ENCODE results near the gene RHOXF1.
"Not testable (repeated sequence)": the region's sequence is repeated elsewhere in the genome, so short reads cannot be mapped to it uniquely, and the experiment has no call there.

RHOXF1 gene, protein sequence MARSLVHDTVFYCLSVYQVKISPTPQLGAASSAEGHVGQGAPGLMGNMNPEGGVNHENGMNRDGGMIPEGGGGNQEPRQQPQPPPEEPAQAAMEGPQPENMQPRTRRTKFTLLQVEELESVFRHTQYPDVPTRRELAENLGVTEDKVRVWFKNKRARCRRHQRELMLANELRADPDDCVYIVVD

DNA sequence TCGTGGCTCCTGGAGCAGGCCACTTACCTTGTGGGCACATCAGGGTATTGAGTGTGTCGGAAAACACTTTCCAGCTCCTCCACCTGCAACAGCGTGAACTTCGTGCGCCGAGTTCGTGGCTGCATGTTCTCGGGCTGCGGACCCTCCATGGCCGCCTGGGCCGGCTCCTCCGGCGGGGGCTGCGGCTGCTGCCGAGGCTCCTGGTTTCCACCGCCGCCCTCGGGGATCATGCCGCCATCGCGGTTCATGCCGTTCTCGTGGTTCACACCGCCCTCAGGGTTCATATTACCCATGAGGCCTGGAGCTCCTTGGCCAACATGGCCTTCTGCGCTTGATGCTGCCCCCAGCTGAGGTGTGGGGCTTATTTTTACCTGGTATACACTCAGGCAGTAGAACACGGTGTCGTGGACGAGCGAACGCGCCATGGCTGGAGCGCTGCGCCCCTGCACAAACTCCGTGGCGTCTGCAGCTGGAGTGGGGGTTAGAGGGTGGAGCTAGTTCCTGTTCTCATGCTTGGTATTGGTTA, at the start of gene RHOXF1:
Gene RHOXF1 (minus strand): TSS at position 476 of the 526 bp plus-strand sequence. CDS start 51 bp downstream, at position 425.
- DNase-seq = no peak

DNA sequence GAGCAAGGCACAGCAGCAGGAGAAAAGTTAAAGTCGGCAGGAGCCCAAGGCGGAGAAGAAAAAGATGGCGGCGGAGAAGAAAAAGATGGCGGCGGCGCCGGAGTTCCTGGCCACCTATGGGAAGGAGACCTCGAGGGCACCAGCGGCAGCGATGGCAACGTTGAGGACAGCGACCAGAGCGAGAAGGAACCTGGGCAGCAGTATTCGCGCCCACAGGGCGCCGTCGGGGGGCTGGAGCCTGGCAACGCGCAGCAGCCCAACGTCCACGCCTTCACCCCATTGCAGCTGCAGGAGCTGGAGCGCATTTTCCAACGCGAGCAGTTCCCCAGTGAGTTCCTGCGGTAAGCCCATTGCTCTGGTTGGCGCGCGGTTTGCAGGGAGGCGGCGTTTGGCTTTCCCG, 43.4 kb upstream of the RHOXF1 start:
- not testable (repeated sequence) for DNase-seq

DNA sequence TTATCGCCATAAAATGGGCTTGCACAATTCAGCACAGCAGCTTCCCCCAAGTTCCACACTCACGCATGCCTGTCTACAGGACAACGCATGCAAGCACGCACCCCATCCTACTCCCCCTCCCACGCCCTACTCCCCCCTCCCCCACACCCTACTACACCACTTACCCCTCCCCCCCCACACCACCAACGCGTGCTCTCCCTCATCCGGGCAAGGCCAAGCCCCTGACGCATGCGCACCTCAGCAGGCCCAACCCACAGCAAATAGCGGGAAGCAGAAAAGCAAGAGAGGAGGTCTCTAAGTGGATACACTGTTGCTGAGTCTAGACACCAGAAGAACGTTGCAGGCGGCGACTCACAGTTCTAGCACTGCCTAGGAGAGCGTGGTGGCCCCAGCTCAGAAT, 42.6 kb upstream of the RHOXF1 start, which contains the start of gene RHOXF2:
Gene RHOXF2 (plus strand): TSS at position 301 of the 400 bp plus-strand sequence. CDS start 138 bp downstream, outside the sequence.
- DNase-seq = not testable (repeated sequence)

DNA sequence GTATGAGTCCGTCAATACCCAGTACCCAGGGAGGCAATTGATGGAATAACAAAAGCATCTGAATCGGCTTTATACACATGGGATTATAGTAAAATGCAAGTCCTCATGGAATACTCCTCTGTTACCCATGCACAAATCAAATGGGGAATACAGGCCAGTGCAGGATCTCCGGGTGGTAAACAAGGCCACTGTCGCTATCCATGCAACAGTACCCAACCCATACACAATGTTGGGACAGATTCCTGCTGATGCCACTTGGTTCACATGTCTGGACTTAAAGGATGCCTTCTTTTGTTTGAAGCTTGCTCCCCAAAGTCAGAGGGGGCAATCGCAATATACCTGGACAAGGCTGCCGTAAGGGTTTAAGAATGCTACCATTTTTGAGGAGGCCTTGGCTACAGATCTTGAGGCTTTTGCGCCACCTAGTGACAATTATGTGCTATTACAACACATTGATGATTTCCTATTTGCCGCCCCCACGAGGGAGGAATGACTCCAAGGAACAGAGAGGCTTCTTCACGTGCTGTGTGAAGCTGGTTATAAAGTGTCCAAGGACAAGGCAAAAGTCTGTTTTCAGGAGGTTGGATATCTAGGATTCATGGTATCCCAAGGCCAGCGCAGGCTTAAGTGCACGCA, 34.5 kb upstream of the RHOXF1 start:
- not testable (repeated sequence) for DNase-seq

DNA sequence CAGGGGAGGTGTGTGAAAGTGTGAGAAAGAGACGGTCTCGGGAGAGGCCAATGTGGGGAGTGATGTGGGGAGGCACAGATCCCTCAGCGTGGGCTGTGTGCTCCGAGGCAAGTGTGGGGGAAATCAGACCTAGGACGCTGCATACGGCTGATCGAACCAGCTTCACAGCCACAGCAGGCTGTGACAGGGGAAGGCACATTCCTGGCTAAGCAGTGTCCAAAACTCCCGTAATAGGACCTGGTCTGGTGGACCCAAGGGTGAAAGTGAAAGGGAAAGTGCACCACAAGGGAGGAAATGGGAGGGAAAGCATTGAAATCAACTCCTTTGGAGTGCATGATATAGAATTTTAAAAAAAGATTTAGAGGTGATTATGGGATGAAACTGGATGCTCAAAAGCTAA, 31.8 kb upstream of the RHOXF1 start:
- DNase-seq = no peak

DNA sequence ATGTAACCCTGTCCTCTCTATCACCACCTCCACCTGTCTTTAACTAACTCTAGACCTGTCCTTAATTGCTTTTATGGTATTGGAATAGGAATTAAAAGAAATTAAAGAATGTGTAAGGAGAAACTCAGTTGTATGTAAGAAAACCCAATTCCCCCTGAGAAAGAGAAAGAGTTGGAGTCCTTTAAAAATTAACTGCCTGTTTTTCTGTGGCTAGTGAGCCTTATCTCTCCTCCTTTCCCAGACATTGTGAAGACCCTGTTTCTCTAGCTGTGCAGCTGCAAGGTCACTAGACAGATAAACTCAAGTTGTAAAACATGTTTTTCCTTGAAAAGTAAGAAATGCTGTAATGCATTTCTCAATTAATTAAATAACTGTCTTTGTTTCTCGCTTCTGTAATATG, 30.6 kb upstream of the RHOXF1 start:
- not testable (repeated sequence) for DNase-seq

DNA sequence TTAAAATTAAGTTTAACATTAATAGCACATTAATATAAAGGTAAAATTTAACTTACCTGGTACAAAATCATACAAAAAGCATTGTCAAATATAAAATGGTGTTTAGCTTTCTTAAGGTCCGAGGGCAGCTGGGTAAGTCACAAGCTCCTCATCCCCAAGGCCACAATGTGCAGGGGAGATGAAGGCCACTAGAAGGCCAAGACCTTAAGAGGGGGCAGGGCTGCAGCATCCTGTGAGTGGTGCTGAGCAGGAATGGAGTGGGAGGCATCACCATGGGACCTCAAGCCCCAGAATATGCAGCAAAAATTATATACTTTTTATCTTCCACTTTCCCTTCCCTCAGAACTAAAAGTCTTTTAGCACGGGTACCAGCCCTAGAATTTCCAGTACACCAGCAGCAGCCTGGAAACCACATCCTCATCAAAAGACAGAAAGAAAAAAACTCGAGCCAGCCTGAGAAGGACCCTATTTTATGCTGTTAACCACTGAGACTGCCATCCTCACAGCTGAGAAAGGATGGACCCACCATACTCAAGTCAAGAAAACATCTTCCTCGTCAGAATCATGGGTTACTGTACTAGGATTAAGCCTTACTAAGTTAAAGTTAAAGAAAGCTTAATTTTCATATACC, 29.7 kb upstream of the RHOXF1 start:
- DNase-seq = no peak

DNA sequence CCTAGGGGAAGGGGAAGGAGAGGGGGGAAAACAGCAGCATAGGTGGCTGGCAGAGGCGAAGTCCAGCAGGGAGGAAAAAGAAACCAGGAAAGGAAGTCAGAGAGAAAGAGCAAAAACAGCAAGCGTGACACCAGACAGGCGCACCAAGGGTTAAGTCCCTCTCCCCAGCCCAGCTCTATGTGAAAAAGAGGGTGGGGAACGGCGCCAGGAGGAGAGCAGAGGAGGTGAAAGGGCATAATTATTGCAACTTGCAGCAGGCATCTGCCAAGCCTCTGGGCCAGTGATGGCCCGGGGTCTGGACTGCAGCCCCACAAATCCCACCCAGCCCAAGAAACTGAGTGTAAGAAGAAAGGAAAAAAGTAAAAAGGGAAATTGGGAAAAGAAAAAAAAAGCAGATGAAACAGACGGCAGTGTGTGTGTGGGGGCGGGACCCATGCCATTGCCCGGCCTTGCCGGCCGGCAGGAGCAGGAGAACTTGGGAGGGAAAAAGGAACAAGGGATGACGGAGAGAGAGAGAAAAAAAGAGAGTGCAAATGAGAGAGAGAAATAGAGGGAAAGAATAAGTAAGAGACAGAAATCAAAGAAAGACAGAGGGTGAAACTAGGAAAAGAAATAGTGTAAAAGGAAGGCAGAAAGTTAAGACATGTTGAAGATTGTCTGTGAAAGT, 28.6 kb upstream of the RHOXF1 start:
- no peak for DNase-seq

DNA sequence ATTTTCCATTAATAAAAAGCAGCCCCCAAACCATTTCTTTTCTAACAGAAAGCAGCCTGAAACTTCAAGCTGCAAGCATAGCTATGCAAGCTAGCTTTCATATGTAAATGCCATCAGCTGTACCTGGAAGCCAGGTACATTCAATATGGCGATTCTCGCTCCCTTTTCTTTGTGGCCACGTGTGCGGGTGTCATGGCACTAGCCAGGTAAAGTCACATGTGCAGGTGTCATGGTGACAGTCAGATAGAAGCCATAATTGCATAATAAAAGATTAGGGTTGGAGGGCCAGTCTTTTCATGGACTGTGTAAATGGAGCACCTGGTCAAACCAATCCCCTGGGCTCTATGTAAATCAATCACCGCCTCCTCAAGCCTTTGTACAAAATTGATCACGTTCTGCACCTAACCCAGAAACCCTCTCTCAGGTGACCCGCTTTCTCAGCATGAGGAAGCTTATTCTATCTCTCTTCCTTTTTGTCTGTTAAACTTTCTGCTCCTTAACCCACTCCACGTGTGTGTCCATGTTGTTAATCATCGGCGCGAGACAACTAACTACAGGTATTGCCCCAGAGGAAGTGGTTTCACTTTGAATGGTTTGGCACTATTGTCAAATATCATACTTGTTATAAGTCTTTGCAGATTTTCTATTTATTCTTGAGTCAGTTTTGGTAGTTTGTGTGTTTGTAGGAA, 24.7 kb upstream of the RHOXF1 start:
- DNase-seq = no peak

DNA sequence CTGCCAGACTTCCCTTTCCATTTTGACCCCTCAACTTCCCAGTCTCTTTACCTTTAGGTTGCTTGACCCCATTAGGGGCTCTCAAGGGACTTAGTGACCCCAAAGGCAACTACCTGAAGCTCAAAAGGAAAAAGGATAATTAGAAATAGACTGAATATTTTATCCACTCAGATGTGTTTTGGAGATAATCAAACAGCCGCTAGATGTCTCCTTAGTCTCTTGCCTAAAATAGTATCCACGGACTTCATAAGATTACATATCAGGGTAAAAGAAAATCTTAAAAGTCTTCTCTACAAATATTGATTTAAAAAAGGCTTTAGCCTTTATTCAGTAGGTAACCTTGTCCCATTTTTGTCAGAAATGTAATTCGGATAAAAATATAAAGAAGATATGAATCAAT, 21.7 kb upstream of the RHOXF1 start:
- no peak for DNase-seq

DNA sequence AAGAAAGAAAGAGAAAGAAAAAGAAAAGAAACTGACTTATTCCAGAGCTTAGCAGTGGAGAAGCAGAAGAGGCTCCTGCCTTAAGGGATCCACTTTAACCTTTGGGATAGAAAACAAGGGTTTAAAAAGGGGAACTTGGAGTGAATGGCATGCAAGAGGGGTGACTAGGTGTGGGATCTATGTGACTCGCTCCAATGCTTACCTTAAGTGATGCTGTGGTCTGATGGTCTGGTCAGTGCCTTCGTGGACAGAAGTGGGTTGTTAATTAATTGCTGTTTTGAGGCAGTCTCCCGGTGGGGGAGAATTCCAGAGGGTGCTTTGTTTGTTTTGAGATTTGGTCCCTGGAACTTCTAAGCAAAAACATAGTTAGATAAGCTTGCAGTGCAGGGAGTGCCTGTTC, 21.1 kb upstream of the RHOXF1 start:
- DNase-seq = no peak

DNA sequence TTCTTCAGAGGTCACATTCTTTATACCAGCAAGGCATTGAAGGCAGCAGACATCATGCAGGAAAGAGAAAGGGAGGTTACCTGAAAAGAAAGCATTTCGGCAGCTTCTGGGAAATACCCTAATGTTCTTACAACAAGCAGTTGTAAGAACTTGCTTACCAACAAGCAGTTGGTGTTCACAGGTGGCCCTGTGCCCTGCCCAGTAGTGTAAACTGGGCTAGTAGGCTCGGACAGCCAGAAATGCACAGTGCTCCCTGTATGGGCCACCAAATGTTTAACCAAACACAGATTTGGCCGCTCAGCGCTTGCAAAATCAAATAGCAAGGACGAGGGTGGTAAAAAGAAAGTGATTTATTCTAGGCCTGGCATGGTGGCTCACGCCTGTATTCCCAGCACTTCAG, 20.4 kb upstream of the RHOXF1 start:
- DNase-seq = no peak

DNA sequence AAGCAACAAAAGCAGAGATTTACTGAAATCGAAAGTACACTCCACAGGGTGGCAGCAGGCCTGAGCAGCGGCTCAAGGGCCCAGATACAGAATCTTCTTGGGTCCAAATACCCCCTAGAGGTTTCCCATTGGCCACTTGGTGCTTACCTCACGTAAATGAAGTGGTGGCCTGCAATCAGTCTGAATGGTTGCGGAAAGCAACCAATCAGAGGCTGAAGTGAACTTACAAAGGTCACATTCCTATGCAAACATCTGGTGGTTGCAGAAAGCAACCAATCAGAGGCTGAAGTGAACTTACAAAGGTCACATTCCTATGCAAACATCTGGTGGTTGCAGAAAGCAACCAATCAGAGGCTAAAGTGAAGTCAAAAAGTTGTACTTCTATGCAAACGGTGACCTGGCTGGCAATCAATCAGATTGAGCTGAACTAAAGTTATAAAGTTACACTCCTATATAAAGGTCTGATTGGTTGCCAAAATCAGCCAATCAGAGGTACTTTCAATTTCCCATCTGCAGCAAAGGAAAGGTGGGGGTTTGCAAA, 12.7 kb upstream of the RHOXF1 start:
- not testable (repeated sequence) for DNase-seq

DNA sequence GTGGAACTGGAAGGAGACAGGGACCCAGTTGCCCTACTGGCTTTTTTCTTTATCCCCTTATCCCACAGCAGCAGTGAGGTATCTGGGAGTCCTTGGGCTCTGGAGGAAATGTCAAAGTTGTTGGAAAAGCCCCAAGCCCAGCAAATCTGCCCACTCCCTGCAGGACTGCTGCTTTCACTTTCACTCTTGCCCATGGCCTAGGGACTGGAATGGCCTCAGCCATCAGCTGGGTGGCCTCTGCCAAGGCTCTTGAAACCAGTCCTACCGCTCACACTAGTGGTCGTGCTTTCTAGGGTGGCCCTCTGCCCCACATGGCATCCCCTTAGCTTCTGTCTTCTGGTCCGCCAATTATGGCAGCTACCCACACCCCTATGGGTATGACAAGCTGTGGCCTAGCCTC, 9.7 kb upstream of the RHOXF1 start:
- DNase-seq = peak; percentile 8

DNA sequence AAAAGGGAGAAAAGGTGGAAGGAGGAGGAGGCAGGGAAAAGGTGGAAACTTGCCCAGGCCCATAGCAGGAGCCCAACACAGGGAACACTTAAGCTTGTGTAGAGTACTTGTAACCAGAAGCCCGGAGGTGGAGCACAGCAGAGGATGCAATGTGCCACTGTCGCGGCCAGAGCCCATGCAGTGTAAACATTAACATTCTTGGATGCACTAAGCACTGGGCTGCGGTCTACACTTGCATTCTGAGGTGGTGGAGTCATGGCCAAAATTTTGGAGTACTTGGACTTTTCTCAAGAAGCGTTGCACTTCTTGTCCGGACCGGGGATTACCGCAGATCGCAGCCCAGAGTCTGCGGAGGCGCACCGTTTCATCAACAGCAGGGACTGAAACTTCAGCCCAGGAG, 4.5 kb upstream of the RHOXF1 start:
- peak; percentile 2 for DNase-seq

DNA sequence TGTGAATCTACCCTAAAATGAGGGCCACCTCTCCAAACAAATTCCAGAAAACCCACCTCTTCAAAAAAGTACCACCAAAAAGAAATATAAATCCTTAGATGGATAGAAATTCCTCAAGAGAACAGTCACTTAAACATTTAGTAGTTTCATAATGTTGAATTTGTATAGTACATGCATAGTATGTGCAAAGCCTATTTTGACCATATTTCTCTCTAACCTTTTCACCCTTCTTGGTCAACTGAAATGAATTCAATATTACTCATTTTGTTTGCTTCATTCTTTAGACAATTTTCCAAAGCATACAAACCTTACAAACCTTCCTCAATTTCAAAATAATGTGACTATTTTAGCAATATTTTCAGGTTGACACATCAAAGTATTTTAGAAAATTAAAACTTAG, 4.1 kb downstream of the RHOXF1 start:
- no peak for DNase-seq

DNA sequence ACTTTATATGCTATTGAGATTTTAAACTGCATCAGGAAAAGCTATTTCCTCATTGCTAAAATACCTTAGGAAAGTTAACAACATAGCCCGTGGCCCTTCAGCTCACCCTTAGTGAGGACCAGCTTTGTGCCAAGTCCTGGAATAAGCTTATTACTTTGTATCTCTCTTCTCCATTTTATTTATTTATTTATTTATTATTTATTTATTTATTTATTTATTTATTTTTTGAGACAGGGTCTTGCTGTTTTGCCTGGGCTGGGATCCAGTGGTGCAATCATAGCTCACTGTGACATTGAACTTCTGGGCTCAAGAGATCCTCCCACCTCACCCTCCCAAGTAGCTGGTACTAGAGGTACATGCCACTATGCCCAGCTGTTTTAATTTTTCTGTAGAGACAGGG, 6.3 kb downstream of the RHOXF1 start:
- DNase-seq = no peak

DNA sequence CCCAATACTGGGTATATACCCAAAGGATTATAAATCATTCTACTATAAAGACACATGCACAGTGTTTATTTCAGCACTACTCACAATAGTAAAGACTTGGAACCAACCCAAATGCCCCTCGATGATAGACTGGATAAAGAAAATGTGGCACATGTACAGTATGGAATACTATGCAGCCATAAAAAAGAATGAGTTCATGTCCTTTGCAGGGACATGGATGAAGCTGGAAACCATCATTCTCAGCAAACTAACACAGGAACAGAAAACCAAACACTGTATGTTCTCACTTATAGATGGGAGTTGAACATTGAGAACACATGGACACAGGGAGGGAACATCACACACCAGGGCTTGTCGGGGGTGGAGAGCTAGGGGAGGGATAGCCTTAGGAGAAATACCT, 11.0 kb downstream of the RHOXF1 start:
- DNase-seq = not testable (repeated sequence)

DNA sequence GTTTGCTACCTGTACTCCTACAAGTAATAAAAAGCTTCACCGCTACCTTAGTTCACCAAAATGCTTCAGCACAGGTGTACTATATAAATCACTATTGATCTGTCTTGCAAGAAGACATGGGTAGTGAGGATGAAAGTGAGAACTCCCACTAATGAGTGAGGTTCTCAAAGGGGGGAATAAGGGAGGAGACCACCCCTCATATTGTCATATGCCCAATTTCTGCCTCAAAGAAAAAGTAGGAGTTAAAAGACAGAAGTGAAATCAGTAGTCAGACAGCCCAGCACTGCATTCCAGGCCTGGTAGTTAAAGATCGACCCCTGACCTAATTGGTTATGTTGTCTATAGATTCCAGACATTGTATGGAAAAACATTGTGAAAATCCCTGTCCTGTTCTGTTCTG, 14.7 kb downstream of the RHOXF1 start:
- DNase-seq = not testable (repeated sequence)

DNA sequence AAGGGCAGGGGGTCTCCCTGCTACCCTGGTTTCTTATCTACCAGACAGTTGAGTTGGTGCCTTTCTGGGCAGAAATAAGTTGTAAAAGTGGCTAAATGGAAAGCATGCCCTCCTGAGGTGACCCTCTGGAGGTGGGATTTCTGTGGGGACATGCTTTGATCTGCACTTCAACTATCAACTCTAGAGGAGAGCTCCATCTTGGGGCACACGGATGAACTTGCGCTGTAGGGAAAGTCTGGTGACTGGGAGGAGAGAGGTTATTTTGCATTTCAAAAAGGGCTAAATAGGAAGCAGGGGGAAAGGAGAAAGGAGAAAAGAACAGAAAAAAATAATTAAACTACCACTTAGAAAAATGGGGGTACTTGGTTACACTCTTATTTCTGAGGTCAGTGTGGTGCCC, 25.5 kb downstream of the RHOXF1 start:
- no peak for DNase-seq

DNA sequence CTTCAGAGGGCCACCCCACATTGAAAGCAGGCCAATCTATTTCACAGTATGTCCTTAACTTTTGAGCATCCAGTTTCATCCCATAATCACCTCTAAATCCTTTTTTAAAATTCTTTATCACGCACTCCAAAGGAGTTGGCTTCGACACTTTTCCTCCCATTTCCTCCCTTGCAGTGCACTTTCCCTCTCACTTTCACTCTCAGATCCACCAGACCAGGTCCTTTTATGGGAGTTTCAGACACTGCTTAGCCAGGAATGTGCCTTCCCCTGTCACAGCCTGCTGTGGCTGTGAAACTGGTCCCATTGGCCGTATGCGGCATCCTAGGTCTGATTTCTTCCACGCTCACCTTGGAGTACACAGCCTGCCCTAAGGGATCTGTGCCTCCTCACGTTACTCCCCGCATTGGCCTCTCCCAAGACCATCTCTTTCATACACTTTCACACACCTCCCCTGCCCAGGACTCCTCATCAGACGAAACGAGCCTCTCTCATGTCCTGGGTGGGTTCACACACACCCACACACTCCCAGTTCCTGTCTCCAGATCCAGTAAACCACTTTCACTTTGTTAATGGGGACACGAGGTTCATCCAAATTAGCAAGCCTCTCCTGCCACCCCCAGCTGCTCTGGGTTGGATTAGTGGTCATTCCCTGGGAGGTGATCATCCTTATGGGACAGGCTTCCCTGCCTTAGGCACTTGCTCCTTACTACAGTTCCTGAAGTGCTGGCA, 28.3 kb downstream of the RHOXF1 start:
- no peak for DNase-seq
